Measurements from ENCODE around the gene LKAAEAR1.

The LKAAEAR1 gene

DNA sequence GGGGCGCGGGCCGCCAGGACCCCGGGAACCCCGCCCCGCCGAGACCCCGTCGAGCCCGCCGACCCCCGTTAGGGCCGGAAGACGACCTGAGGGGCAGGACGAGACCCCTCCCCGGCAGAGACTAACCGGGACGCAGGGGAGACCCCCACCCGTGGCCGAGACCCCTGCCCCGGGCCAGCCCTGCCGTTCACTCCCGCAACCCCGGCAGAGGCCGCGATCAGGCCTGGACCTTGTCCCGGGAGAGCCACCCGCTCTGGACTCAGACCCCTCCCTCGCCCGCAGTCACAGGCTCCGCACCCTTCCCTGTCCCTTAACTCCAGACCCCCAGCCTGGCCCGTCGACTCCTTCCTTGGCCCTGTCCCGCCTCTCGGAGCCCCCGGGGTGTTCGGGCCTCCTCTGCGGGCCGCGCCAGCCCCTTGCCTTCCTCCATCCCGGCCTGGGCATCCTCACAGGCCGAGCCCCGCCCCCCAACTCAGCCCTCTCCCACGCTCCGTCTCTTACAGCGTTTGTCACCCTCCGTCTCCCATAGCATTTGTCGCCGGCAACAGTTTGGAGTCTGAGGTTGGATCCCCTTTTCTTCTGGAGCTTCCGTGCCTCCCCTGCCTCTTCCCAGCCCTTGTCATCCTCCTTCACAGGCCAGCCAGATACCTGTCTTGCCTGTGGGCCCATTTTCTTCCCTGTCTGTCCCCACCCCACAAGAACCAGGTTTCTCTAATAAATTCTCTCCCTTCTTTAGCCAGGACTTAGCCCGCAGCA is 20.6 kb downstream of the LKAAEAR1 start:
- H3K27me3 ChIP-seq (ENCODE audit: control insufficient read depth in 1 of 2, insufficient read depth in 2 of 2, low read length in 2 of 2) = no peaks in the 10 kb centered on the region
- no peaks in the 10 kb centered on the region for H3K9me3 ChIP-seq (ENCODE audit: control insufficient read depth in 2 of 2, low read length in 2 of 2)
- H3K4me1 ChIP-seq (ENCODE audit: control insufficient read depth, insufficient read depth, low read length) = peaks cover 27% of the 10 kb centered on the region
- no peaks in the 10 kb centered on the region for H3K36me3 ChIP-seq (ENCODE audit: control insufficient read depth in 2 of 2, insufficient read depth in 2 of 2, low read length in 2 of 2)
- H3K27ac ChIP-seq (ENCODE audit: low read length) = peak overlapping the region; percentile 24
- H3K4me3 ChIP-seq (ENCODE audit: low read length in 2 of 2) = peak overlapping the region; percentile 83 to 87
- H3K9ac ChIP-seq (ENCODE audit: low read length in 2 of 2) = peak overlapping the region; percentile 71 to 75

DNA sequence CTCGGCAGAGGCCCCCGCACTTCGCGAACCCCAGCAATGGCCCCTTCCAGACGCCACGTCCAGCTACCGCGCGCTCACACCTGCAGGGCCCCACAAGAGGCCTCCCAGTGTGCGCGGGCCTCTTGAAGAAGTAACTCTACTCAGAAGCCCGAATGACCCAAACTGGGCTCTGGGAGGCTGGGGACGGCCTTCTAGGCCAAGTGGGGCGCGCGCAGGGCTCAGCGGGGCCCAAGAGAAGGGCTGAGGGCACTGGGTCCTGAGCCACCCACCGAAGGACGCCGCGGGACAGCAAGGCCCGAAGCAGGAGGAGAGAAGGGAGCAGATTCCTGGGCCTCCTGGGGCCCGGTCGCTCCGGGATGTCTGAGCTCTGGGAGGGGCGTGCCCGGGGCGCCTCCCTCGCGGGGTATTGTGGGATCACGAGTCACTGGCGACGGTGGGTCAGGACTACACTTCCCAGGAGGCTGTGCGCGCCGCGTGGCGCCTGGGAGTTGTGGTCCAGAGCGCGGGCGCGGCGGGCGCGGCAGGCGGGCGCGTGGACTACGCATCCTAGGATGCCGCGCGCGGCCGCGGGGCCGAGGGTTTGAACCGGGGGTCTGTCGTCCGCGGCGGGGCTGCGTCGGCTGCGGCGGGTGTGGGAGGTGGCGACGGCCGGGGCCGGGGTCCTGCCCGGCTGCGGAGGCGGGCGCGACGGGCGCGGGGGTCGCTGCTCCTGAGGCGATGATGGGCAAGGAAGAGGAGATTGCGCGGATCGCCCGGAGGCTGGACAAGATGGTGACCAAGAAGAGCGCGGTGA is 21.4 kb downstream of the LKAAEAR1 start, which contains the start of gene TCEA2:
TCEA2 (plus strand) TSS at position 603 of the 793 bp plus-strand sequence; CDS start at position 718, 115 bp downstream.
- H3K4me3 ChIP-seq (ENCODE audit: low read length in 2 of 2) = peak within 1 kb of the TSS; percentile 83 to 87
- H3K27me3 ChIP-seq (ENCODE audit: control insufficient read depth in 1 of 2, insufficient read depth in 2 of 2, low read length in 2 of 2) = peaks cover 2 to 3% of the 10 kb centered on the region in 2 donors
- H3K4me1 ChIP-seq (ENCODE audit: control insufficient read depth, insufficient read depth, low read length) = peaks cover 29% of the 10 kb centered on the region
- peak within 1 kb of the TSS; percentile 78 to 81 for H3K9ac ChIP-seq (ENCODE audit: low read length in 2 of 2)
- H3K36me3 ChIP-seq (ENCODE audit: control insufficient read depth in 2 of 2, insufficient read depth in 2 of 2, low read length in 2 of 2) = no peaks in the 10 kb centered on the region
- H3K27ac ChIP-seq (ENCODE audit: low read length) = peak within 1 kb of the TSS; percentile 79
- no peaks in the 10 kb centered on the region for H3K9me3 ChIP-seq (ENCODE audit: control insufficient read depth in 2 of 2, low read length in 2 of 2)

DNA sequence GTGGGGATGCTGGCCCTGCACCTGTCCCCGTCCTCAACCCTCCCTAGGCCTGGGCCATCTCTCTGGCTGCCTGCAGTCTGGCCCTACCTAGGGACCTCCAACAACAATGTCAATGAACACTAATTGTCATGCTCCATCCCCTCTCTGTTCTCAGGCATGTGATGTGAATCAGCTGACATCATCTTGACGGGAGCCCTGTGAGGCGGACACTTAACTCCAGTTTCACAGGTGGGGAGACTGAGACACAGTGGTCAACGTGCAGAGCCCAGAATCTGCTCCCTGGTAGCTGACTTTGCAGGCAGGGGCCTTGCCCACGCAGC is 22.0 kb downstream of the LKAAEAR1 start:
- Histone ChIP-seq H3K9ac (ENCODE audit: low read length in 2 of 2) (peak overlapping the region; percentile 78 to 81), H3K27me3 (ENCODE audit: control insufficient read depth in 1 of 2, insufficient read depth in 2 of 2, low read length in 2 of 2) (peaks cover 3% of the 10 kb centered on the region in 2 donors), H3K27ac (ENCODE audit: low read length) (peak overlapping the region; percentile 79), H3K4me1 (ENCODE audit: control insufficient read depth, insufficient read depth, low read length) (peaks cover 29% of the 10 kb centered on the region), H3K9me3 (ENCODE audit: control insufficient read depth in 2 of 2, low read length in 2 of 2) (no peaks in the 10 kb centered on the region), H3K4me3 (ENCODE audit: low read length in 2 of 2) (peak overlapping the region; percentile 83 to 87), H3K36me3 (ENCODE audit: control insufficient read depth in 2 of 2, insufficient read depth in 2 of 2, low read length in 2 of 2) (no peaks in the 10 kb centered on the region)

DNA sequence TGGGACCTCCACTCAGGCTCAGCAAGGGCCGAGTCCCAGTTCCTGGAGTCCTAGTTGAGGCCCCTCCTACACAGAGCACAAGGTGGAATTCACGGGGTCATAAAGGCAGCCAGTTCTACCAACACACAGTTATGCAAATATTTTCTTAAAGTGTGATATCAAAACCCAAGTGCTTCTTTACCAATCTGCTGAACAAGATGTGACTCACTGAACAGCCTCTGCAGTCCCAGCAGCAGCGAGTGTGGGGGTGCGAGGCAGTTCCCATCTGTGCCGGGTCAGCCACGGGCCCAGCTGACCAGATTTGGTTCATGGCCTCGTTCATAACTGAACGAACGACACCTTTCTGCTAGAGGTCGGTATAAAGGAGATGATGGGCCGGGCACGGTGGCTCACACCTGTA is 25.7 kb downstream of the LKAAEAR1 start:
- H3K27ac ChIP-seq (ENCODE audit: low read length) = no peak overlapping the region
- peaks cover 12% of the 10 kb centered on the region for H3K4me1 ChIP-seq (ENCODE audit: control insufficient read depth, insufficient read depth, low read length)
- H3K9me3 ChIP-seq (ENCODE audit: control insufficient read depth in 2 of 2, low read length in 2 of 2) = no peaks in the 10 kb centered on the region
- no peak overlapping the region for H3K4me3 ChIP-seq (ENCODE audit: low read length in 2 of 2)
- no peak overlapping the region for H3K9ac ChIP-seq (ENCODE audit: low read length in 2 of 2)
- H3K27me3 ChIP-seq (ENCODE audit: control insufficient read depth in 1 of 2, insufficient read depth in 2 of 2, low read length in 2 of 2) = peaks cover 12 to 16% of the 10 kb centered on the region in 2 donors
- no peaks in the 10 kb centered on the region for H3K36me3 ChIP-seq (ENCODE audit: control insufficient read depth in 2 of 2, insufficient read depth in 2 of 2, low read length in 2 of 2)

DNA sequence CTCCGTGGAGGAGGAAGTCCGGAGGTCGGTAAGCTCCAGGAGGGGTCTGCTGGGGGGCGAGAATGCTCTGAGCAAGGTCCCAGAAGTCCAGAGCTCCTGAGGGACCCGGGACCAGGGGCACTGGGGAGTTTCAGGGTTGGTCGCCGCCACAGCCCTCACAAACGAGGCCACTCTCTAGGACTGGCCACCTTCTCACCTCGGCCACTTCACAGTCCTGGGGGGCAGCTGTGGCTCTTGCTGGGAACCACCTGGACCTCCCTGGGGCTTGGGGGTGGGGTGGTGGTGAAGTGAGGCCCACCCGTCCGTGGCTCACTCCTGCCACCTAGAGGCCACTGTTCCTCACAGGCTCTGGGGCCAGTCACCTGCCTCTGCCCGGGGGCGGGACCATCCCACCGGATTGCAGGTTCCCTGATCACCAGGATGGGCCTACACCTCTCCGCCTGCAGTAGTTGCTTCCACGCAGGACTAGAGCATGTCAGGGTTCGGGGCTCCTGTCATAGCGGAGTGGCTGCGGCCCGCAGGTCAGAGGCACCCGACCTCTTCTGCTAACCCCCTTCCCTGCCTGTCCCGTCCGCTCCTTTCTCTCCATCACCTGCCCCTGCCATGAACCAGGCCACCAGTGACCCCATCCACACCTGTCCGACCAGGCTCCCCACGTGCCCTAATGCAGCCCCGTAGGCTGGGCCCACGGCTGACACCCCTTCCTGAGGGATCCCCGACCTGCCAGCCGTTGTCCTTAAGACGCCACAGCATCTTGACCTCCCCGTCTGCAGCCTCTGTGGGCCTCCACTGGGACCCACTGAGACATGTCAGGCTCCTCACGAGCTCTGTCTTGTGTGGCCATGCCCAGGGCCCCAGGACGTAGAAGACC is 26.3 kb downstream of the LKAAEAR1 start:
- Histone ChIP-seq H3K4me3 (ENCODE audit: low read length in 2 of 2) (peak overlapping the region in 1 of 2 donors; percentile 15), H3K4me1 (ENCODE audit: control insufficient read depth, insufficient read depth, low read length) (peaks cover 13% of the 10 kb centered on the region), H3K36me3 (ENCODE audit: control insufficient read depth in 2 of 2, insufficient read depth in 2 of 2, low read length in 2 of 2) (no peaks in the 10 kb centered on the region), H3K9ac (ENCODE audit: low read length in 2 of 2) (no peak overlapping the region), H3K9me3 (ENCODE audit: control insufficient read depth in 2 of 2, low read length in 2 of 2) (no peaks in the 10 kb centered on the region), H3K27ac (ENCODE audit: low read length) (no peak overlapping the region), H3K27me3 (ENCODE audit: control insufficient read depth in 1 of 2, insufficient read depth in 2 of 2, low read length in 2 of 2) (peaks cover 16 to 17% of the 10 kb centered on the region in 2 donors)

DNA sequence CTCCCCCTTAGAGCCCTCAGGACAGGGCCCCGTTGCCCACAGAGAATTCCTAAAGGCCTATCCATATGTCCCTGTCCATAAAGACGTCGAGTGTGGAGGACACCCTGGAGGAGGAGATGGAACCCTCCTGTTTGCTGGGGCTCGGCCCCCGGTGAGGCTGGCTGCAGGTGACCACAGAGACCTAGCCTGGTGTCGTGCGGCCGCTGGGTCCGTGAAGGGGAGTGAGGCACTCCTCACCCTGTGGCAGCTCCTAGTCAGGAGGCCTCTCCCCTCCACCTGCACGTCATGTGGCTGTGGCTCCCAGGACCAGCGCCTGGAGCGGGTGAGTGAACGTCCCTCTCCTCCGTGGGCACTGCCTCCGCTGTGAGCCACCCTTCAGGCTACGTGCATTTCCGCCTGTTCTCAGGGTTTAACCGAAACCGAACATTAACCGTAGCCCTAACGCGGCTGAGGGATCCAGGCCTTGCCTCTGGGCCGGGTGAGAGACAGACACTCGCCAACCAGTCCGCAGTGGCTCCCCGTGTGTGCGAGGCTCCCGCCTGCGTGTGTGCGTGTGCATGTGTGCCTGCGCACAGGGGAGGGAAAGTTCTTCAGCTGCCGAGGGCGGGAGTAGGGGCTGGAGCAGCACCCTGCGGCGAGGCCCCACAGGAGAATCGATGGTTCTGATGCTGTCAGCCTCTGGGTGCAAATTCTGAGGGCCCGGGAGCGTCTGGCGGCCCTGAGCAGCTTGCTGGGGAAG is 27.1 kb downstream of the LKAAEAR1 start:
- peaks cover 5% of the 10 kb centered on the region for H3K4me1 ChIP-seq (ENCODE audit: control insufficient read depth, insufficient read depth, low read length)
- no peak overlapping the region for H3K27ac ChIP-seq (ENCODE audit: low read length)
- H3K36me3 ChIP-seq (ENCODE audit: control insufficient read depth in 2 of 2, insufficient read depth in 2 of 2, low read length in 2 of 2) = no peaks in the 10 kb centered on the region
- no peak overlapping the region for H3K9ac ChIP-seq (ENCODE audit: low read length in 2 of 2)
- H3K9me3 ChIP-seq (ENCODE audit: control insufficient read depth in 2 of 2, low read length in 2 of 2) = no peaks in the 10 kb centered on the region
- H3K4me3 ChIP-seq (ENCODE audit: low read length in 2 of 2) = peak overlapping the region in 1 of 2 donors; percentile 15
- peaks cover 19 to 20% of the 10 kb centered on the region in 2 donors for H3K27me3 ChIP-seq (ENCODE audit: control insufficient read depth in 1 of 2, insufficient read depth in 2 of 2, low read length in 2 of 2)

DNA sequence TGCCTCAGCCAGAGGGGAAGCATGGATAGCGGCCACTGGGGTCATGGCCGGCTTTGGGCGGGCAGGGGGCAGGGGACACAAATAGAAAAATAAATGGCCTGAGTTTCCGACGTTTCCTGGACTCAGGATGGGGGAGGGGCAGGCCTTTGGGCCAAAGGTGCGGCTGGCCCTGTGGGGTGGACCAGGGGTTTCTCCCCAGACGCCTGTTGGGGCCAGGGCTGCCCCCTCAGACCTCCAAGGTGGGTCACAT is 27.6 kb downstream of the LKAAEAR1 start:
- Histone ChIP-seq H3K9ac (ENCODE audit: low read length in 2 of 2) (no peak overlapping the region), H3K36me3 (ENCODE audit: control insufficient read depth in 2 of 2, insufficient read depth in 2 of 2, low read length in 2 of 2) (no peaks in the 10 kb centered on the region), H3K4me1 (ENCODE audit: control insufficient read depth, insufficient read depth, low read length) (peaks cover 4% of the 10 kb centered on the region), H3K4me3 (ENCODE audit: low read length in 2 of 2) (no peak overlapping the region), H3K27me3 (ENCODE audit: control insufficient read depth in 1 of 2, insufficient read depth in 2 of 2, low read length in 2 of 2) (peaks cover 24 to 25% of the 10 kb centered on the region in 2 donors), H3K9me3 (ENCODE audit: control insufficient read depth in 2 of 2, low read length in 2 of 2) (no peaks in the 10 kb centered on the region), H3K27ac (ENCODE audit: low read length) (no peak overlapping the region)

DNA sequence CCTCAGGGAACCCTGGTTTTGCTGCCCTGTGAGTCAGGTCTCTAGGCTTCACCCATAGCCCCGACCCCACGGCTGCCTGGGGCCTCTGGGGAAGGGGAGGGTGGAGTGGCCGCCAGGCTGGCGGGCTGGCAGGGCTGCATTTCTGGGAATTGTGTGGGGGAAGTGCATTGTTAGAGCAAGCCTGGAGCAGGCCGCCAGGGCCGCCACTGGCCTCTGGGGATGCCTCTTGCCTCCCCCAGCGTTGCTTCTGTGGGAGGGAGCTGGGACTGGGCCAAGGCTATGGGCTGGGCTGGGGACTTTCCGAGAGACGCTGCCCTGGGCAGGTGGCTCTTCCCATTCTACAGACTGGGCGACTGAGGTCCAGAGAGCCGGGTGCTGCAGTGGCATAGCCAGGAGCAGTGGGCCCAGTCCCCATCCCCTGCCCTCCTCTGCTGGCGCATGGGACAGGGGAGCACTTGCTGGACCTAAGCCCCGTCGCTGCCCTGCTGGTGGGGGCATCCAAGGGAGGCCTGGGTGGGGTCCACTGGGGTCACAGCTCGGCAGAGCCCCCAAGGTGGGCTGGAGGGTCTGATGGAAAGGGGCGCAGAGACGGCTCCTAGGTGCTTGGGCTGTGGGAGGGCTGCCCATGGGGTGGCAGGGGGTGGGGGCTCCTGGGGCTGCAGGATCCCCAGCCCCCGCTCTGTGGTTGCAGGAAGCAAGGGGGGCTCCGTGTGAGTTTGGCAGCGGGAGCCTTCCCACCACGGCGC is 28.1 kb downstream of the LKAAEAR1 start:
- H3K4me1 ChIP-seq (ENCODE audit: control insufficient read depth, insufficient read depth, low read length) = peaks cover 4% of the 10 kb centered on the region
- no peak overlapping the region for H3K4me3 ChIP-seq (ENCODE audit: low read length in 2 of 2)
- no peaks in the 10 kb centered on the region for H3K36me3 ChIP-seq (ENCODE audit: control insufficient read depth in 2 of 2, insufficient read depth in 2 of 2, low read length in 2 of 2)
- no peak overlapping the region for H3K9ac ChIP-seq (ENCODE audit: low read length in 2 of 2)
- no peaks in the 10 kb centered on the region for H3K9me3 ChIP-seq (ENCODE audit: control insufficient read depth in 2 of 2, low read length in 2 of 2)
- no peak overlapping the region for H3K27ac ChIP-seq (ENCODE audit: low read length)
- H3K27me3 ChIP-seq (ENCODE audit: control insufficient read depth in 1 of 2, insufficient read depth in 2 of 2, low read length in 2 of 2) = peaks cover 25 to 30% of the 10 kb centered on the region in 2 donors

DNA sequence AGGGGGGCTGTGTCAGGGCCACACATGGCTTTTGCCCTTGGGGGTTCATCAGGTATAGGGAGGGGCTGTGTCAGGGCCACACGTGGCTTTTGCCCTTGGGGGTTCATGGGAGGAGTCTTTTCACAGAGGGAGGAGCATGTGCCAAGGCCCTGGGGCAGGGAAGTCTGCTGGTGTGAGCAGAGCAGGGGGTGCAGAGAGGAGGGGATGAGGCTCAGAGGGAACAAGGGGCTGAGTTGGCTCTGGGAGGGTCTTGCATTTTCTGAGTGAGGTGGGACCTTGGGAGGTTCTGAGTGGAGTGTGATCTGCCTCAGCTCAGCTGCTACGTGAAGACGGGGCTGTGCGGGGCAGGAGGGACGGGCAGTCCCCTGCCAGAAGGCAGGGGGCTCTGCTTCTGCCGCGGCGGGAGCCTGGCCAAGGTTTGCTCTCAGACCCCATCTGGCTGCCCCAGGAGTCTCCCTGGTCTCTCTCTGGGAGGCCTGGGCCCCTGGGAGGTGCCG is 28.8 kb downstream of the LKAAEAR1 start:
- Histone ChIP-seq H3K27me3 (ENCODE audit: control insufficient read depth in 1 of 2, insufficient read depth in 2 of 2, low read length in 2 of 2) (peaks cover 31 to 36% of the 10 kb centered on the region in 2 donors), H3K36me3 (ENCODE audit: control insufficient read depth in 2 of 2, insufficient read depth in 2 of 2, low read length in 2 of 2) (no peaks in the 10 kb centered on the region), H3K9me3 (ENCODE audit: control insufficient read depth in 2 of 2, low read length in 2 of 2) (no peaks in the 10 kb centered on the region), H3K9ac (ENCODE audit: low read length in 2 of 2) (no peak overlapping the region), H3K4me1 (ENCODE audit: control insufficient read depth, insufficient read depth, low read length) (peaks cover 4% of the 10 kb centered on the region), H3K4me3 (ENCODE audit: low read length in 2 of 2) (no peak overlapping the region), H3K27ac (ENCODE audit: low read length) (no peak overlapping the region)
